ENCODE data around the gene DAW1.

DNA sequence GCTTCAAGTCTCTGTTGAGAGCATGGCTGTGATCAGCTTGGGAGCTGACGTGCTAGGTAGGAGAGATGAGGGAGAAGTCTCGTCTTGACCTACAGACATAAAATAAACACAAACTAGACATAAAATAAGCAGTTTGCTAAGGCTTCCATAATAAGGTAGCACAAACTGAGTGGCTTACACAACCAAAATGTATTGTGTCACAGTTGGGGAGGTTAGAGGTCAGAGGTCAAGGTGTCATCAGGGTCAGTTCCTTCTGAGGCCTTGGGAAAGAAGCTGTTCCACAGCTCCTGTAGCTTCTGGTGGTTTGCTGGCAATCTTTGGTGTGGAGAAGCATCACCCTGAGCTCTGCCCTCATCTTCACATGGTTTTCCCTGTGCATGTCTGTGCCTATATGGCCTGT lies 20.2 kb downstream of the DAW1 start:
- TF ChIP-seq, protein P1, sequence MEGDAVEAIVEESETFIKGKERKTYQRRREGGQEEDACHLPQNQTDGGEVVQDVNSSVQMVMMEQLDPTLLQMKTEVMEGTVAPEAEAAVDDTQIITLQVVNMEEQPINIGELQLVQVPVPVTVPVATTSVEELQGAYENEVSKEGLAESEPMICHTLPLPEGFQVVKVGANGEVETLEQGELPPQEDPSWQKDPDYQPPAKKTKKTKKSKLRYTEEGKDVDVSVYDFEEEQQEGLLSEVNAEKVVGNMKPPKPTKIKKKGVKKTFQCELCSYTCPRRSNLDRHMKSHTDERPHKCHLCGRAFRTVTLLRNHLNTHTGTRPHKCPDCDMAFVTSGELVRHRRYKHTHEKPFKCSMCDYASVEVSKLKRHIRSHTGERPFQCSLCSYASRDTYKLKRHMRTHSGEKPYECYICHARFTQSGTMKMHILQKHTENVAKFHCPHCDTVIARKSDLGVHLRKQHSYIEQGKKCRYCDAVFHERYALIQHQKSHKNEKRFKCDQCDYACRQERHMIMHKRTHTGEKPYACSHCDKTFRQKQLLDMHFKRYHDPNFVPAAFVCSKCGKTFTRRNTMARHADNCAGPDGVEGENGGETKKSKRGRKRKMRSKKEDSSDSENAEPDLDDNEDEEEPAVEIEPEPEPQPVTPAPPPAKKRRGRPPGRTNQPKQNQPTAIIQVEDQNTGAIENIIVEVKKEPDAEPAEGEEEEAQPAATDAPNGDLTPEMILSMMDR (IDR thresholded peaks at IDR 0.05): no peak
- no peak for TF ChIP-seq POLR2A (IDR thresholded peaks at IDR 0.05)

Measured in uterus (tissue), 2 donors.